Lower leg skin (tissue), 3 donors: ENCODE measurements around the gene BIRC5.

Source experiments
- POLR2A ChIP-seq, 2 donors: fragments of 450-650 bp; IDR thresholded peaks; one replicate each; pipeline ENCODE4 v1.6.1; 2016 to 2017; ENCODE audit warnings: antibody characterized with exemption in 2 of 2, mild to moderate bottlenecking in 1 of 2, moderate library complexity in 1 of 2
- TF ChIP-seq, protein P1 (sequence below), 3 donors: fragments of 450-650 bp; IDR thresholded peaks; one replicate each; pipeline ENCODE4 v1.5.1; 2016; ENCODE audit warnings: antibody characterized with exemption in 3 of 3, mild to moderate bottlenecking in 3 of 3, moderate library complexity in 2 of 3

GRCh38 chr17:78223061-78223460 lies 9.0 kb downstream of the BIRC5 start:
- TF ChIP-seq, protein P1, sequence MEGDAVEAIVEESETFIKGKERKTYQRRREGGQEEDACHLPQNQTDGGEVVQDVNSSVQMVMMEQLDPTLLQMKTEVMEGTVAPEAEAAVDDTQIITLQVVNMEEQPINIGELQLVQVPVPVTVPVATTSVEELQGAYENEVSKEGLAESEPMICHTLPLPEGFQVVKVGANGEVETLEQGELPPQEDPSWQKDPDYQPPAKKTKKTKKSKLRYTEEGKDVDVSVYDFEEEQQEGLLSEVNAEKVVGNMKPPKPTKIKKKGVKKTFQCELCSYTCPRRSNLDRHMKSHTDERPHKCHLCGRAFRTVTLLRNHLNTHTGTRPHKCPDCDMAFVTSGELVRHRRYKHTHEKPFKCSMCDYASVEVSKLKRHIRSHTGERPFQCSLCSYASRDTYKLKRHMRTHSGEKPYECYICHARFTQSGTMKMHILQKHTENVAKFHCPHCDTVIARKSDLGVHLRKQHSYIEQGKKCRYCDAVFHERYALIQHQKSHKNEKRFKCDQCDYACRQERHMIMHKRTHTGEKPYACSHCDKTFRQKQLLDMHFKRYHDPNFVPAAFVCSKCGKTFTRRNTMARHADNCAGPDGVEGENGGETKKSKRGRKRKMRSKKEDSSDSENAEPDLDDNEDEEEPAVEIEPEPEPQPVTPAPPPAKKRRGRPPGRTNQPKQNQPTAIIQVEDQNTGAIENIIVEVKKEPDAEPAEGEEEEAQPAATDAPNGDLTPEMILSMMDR (IDR thresholded peaks at IDR 0.05): no peak
- no peak for TF ChIP-seq POLR2A (IDR thresholded peaks at IDR 0.05)
